Stromal cell of bone marrow (primary cell): ENCODE results near the gene KRT72.
"Not testable (repeated sequence)": the region's sequence is repeated elsewhere in the genome, so short reads cannot be mapped to it uniquely, and the experiment has no call there.

Source experiments
- DNase-seq: peaks from one replicate; pipeline ENCODE4 v3.0.0-alpha.2; 2012; ENCODE audit warnings: low read depth

Gene KRT72

GRCh38 chr12:52606581-52607218 is 5.4 kb upstream of the KRT72 start:
- DNase-seq = no peak

- DNase-seq = no peak
Observed at GRCh38 chr12:52606096-52606495, 4.8 kb upstream of the KRT72 start.

DNA sequence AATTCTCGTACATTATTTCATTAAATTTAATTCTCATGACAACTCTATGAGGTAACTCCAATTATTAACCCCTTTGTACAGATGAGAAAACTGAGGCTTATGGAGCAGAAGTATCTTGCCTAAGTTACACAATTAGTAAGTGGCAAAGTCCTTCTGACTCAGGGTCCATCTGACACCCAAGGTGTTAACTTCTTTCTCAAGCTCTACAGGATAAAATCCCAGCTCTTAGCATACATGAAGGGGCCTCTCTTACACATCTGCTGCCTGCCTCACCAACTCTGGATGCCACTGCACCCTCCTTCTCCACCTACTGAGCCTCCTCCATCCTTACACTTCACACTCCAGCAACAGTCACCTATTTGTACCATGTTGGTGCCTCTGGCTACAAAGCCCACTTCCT is 4.3 kb upstream of the KRT72 start:
- DNase-seq = no peak

DNA sequence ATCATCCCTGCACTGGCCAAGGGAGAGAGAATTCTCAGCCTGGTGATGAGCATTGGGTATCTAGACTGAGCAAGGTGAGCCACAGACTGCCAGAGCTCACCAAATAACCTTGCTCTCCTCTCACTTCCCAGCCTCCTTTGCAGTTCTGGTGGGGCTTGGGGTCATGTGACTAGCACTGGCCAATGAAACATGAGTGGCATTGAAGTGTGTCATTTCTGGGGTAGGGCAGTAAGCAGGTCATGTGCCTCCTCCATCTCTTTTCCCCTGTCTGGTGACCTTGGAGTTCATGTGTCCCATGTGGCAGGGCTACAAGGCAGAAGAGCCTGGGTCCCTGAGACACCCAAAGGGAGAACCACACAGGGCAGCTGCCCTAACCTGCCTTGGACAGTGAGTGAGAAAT is 3.6 kb upstream of the KRT72 start:
- DNase-seq = no peak

DNA sequence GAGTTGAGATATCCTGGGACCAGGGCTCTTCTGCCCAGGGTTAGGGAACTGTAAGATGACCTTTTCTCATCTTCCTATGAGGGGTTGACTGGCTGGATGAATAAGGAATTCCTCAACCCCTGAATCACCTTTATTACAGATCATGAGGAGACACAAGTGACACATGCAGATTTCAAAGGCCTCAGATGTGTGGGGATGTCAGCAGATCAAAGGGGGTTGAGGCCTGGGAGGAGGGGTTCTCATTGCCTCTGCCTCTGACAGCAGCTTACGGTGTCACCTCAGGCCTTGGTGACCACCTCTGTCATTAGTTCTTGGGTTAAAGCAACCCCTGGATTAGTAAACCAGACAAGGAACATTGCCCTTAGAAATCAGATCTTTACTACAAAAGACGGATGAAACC is 2.1 kb upstream of the KRT72 start:
- no peak for DNase-seq

GRCh38 chr12:52602552-52602951 is 1.3 kb upstream of the KRT72 start:
- no peak for DNase-seq

GRCh38 chr12:52601671-52602070 is 408 bp upstream of the KRT72 start:
- no peak for DNase-seq

GRCh38 chr12:52600475-52600874 is 788 bp downstream of the KRT72 start:
- no peak for DNase-seq

- DNase-seq = no peak
Observed at GRCh38 chr12:52600071-52600470, 1.2 kb downstream of the KRT72 start.

GRCh38 chr12:52598966-52599365 is 2.3 kb downstream of the KRT72 start:
- no peak for DNase-seq

- DNase-seq = not testable (repeated sequence)
Observed at GRCh38 chr12:52594237-52594636, 7.0 kb downstream of the KRT72 start.

DNA sequence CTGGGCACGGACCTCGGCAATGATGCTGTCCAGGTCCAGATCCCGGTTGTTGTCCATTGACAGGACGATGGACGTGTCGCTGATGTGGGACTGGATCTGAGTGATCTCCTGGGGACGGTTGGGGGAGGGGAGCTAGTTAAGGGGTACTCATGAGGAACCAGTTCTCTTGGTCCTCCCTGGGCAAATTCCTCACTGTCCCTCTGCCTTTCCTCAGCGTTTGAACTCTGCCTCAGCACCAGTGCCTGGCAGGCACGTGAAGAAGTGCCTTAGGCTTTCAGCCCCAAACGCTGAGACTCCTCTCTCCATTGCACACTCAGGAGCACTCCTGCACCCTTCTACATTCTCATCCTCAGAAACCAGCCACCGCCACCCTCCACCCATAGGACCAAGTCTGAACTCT is 9.7 kb downstream of the KRT72 start:
- no peak for DNase-seq

- no peak for DNase-seq
Observed at GRCh38 chr12:52590021-52590420, 11.2 kb downstream of the KRT72 start.

DNA sequence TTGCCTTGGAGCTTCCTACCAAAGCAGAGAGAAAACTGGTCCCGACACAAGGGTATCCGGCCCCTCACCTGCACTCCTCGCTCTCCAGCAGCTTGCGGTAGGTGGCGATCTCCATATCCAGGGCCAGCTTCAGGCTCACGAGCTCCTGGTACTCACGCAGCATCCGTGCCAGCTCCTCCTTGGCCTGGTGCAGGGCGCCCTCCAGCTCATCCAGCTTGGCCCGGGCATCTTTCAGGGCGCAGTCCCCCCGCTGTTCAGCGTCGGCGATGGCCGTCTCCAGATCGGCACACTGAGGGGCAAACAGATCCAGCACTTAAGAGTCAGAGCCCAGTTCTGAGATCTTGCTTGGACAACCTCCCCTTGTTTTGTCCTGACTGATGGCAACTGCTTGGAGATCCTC is 13.7 kb downstream of the KRT72 start:
- no peak for DNase-seq

GRCh38 chr12:52585946-52586345 is 15.3 kb downstream of the KRT72 start:
- no peak for DNase-seq

GRCh38 chr12:52585066-52585465 is 16.2 kb downstream of the KRT72 start:
- no peak for DNase-seq

- no peak for DNase-seq
Observed at GRCh38 chr12:52584156-52584682, 17.0 kb downstream of the KRT72 start.

DNA sequence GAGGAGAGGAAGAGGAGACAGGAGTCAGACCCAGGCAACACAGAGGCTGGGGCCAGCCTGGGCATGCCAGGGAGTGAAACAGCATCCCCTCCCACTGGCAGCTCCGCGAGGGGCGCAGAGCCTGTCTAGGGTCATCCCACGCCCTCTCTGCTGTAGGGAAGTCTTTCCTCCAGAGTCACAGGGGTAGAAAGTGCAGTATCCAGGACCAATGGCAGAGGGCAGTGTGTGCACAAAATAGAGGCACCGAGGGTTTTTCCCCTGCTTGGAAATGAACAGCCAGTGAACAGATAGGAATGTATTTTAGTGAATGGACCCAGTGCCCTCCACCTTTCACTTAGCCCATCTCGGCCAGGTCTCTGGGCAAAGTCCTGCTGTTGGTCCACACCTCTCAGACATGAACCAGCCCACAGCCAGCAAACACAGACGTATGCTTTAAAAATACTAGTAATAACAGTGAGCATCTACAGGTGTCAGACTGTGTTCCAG is 18.2 kb downstream of the KRT72 start:
- peak; percentile 36 for DNase-seq

- no peak for DNase-seq
Observed at GRCh38 chr12:52582486-52582885, 18.8 kb downstream of the KRT72 start.

DNA sequence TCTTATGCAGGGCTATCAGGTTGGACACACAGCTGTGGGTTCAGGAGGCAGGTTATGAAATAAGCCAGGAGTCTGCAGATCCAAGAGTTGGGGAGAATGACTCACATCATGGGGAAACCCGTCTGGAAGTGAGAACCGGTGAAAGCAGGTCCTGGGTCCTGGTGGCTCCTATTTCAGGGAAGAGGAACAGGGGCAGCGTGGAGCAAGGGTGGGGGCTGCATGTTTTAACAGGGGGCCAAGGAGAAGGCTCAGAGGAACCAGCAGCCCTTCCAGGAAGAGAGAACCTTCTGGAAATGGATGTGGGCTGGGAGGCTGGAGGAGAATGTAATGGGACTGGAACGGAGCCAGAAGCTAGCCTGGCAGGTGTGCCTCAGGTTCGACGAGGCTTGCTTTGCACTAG is 19.8 kb downstream of the KRT72 start:
- DNase-seq = peak; percentile 11

- DNase-seq = no peak
Observed at GRCh38 chr12:52581066-52581465, 20.2 kb downstream of the KRT72 start.

- DNase-seq = no peak
Observed at GRCh38 chr12:52580496-52580895, 20.8 kb downstream of the KRT72 start.

GRCh38 chr12:52579468-52580465 is 21.5 kb downstream of the KRT72 start:
- DNase-seq = no peak
